Suprapubic skin (tissue), 4 donors: Measurements from ENCODE around the gene TAS2R8. TPM values are rescaled to one million over a fixed set of nuclear protein-coding genes. Genes with fewer than 3 reads are reported as not detected.
"Not testable (repeated sequence)": the region's sequence is repeated elsewhere in the genome, so short reads cannot be mapped to it uniquely, and the experiment has no call there.

Experiments
- DNase-seq, 2 donors: peaks; one replicate each; pipeline ENCODE4 v3.0.0-alpha.2; 2019; ENCODE audit warnings: low spot score in 2 of 2
- H3K27ac ChIP-seq: fragments of 200-600 bp; sonication (generic); one replicate; pipeline ENCODE4 v1.5.1; 2019
- H3K27me3 ChIP-seq: fragments of 200-600 bp; sonication (generic); one replicate; pipeline ENCODE4 v1.5.1; 2019
- H3K36me3 ChIP-seq: fragments of 200-600 bp; sonication (generic); one replicate; pipeline ENCODE4 v1.5.1; 2019
- H3K4me1 ChIP-seq: fragments of 200-600 bp; sonication (generic); one replicate; pipeline ENCODE4 v1.5.1; 2019
- H3K4me3 ChIP-seq: fragments of 200-600 bp; sonication (generic); one replicate; pipeline ENCODE4 v1.5.1; 2019; ENCODE audit warnings: mild to moderate bottlenecking
- H3K9me3 ChIP-seq: fragments of 200-600 bp; sonication (generic); one replicate; pipeline ENCODE4 v1.5.1; 2019
- EP300 ChIP-seq: sonication (generic); formaldehyde crosslinking; IDR thresholded peaks from one replicate; pipeline ENCODE4 v1.6.1; 2017; ENCODE audit warnings: antibody characterized with exemption
- POLR2A ChIP-seq, 2 donors: fragments of 450-650 bp; IDR thresholded peaks; one replicate each; pipeline ENCODE4 v1.6.1; 2017; ENCODE audit warnings: antibody characterized with exemption in 2 of 2, mild to moderate bottlenecking in 2 of 2, moderate library complexity in 2 of 2
- POLR2AphosphoS5 ChIP-seq, 3 donors: sonication (generic); formaldehyde crosslinking; IDR thresholded peaks; one replicate each; pipeline ENCODE4 v1.6.1; 2017; ENCODE audit warnings: antibody characterized with exemption in 3 of 3
- WGBS: methylation state at CpG from one replicate; pipeline ENCODE4 v1.1.5; 2018; 5-methylcytosine and 5-hydroxymethylcytosine counted together
- total RNA-seq, 4 donors: library from RNA; depleted of rRNA; stranded (reverse); fragments of >200 nt; gene quantifications; one replicate each; pipeline ENCODE4 v1.1.0, GENCODE V29; 2016
- TF ChIP-seq, protein P1 (sequence below), 2 donors: fragments of 200-600 bp in 1 of 2; fragments of 450-650 bp in 1 of 2; sonication (generic) in 1 of 2; IDR thresholded peaks; one replicate each; pipeline ENCODE4 v1.5.1; 2016 to 2019; ENCODE audit warnings: antibody characterized with exemption in 2 of 2, mild to moderate bottlenecking in 1 of 2, moderate library complexity in 1 of 2

The TAS2R8 gene
- total RNA-seq, 4 donors from 2014 or later = not detected

DNA sequence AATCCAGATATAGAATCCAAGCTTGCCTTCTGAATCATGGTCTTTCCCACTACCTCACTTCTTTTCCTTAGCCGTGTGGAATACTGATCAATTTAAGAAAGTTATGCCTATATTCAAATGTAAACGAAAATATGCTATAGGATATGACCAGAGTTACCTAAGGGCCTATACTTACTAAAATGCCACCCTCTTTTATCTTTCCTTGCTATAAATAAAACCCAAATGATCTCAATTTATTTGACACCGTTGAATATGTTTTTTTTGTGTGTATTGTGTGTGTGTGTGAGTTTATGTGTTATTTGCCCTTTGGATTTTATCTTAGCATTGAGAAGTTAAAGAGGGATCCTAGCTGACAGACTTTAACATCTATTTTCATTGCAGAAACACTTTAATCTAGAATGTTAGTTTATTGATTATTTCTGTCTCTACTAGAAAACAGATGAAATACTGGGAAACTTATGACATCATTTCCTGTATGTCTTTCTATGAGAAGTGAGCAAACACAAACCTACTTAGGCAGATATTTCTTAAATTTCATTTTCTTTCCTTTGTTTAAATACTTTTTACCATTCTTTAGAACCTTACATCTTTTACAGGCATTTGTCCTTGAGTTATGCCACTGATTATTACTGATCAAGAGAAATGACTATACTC, 4.9 kb upstream of the TAS2R8 start:
- DNase-seq = no peak
- TF ChIP-seq POLR2AphosphoS5 (IDR thresholded peaks at IDR 0.05) (no peak), POLR2A (IDR thresholded peaks at IDR 0.05) (no peak), EP300 (no peak)
- TF ChIP-seq, protein P1, sequence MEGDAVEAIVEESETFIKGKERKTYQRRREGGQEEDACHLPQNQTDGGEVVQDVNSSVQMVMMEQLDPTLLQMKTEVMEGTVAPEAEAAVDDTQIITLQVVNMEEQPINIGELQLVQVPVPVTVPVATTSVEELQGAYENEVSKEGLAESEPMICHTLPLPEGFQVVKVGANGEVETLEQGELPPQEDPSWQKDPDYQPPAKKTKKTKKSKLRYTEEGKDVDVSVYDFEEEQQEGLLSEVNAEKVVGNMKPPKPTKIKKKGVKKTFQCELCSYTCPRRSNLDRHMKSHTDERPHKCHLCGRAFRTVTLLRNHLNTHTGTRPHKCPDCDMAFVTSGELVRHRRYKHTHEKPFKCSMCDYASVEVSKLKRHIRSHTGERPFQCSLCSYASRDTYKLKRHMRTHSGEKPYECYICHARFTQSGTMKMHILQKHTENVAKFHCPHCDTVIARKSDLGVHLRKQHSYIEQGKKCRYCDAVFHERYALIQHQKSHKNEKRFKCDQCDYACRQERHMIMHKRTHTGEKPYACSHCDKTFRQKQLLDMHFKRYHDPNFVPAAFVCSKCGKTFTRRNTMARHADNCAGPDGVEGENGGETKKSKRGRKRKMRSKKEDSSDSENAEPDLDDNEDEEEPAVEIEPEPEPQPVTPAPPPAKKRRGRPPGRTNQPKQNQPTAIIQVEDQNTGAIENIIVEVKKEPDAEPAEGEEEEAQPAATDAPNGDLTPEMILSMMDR (IDR thresholded peaks at IDR 0.05) = no peak
- H3K27me3 ChIP-seq = no peaks in the 10 kb centered on the region
- WGBS = 81% methylated on average over 3 of the region's 3 CpGs
- no peaks in the 10 kb centered on the region for H3K36me3 ChIP-seq
- H3K4me3 ChIP-seq = no peak overlapping the region
- H3K4me1 ChIP-seq = no peaks in the 10 kb centered on the region
- H3K9me3 ChIP-seq = no peaks in the 10 kb centered on the region
- no peak overlapping the region for H3K27ac ChIP-seq

GRCh38 chr12:10810068-10810467, 3.0 kb upstream of the TAS2R8 start, which contains the start of gene TAS2R9:
TAS2R9 (minus strand) TSS chr12:10810168; CDS start chr12:10810075, 93 bp downstream.
- Histone ChIP-seq H3K4me1 (no peaks in the 10 kb centered on the region), H3K36me3 (no peaks in the 10 kb centered on the region), H3K27me3 (no peaks in the 10 kb centered on the region), H3K27ac (no peak within 1 kb of the TSS), H3K9me3 (no peaks in the 10 kb centered on the region), H3K4me3 (no peak within 1 kb of the TSS)
- TF ChIP-seq, protein P1 (IDR thresholded peaks at IDR 0.05) = no peak
- no peak for TF ChIP-seq POLR2AphosphoS5 (IDR thresholded peaks at IDR 0.05)
- no peak for TF ChIP-seq EP300
- TF ChIP-seq POLR2A (IDR thresholded peaks at IDR 0.05) = no peak
- no peak for DNase-seq

GRCh38 chr12:10802587-10802986, 4.5 kb downstream of the TAS2R8 start, which contains the start of gene TAS2R7:
TAS2R7 (minus strand) TSS chr12:10802627; CDS start chr12:10802570, 57 bp downstream.
- Histone ChIP-seq H3K27me3 (no peaks in the 10 kb centered on the region), H3K9me3 (no peaks in the 10 kb centered on the region), H3K4me3 (no peak within 1 kb of the TSS), H3K4me1 (no peaks in the 10 kb centered on the region), H3K27ac (no peak within 1 kb of the TSS), H3K36me3 (no peaks in the 10 kb centered on the region)
- no peak for DNase-seq
- WGBS = 57% methylated on average over 4 of the region's 4 CpGs
- TF ChIP-seq POLR2AphosphoS5 (IDR thresholded peaks at IDR 0.05) (no peak), POLR2A (IDR thresholded peaks at IDR 0.05) (no peak), EP300 (no peak)
- TF ChIP-seq, protein P1 (IDR thresholded peaks at IDR 0.05) = no peak

GRCh38 chr12:10801741-10802140, 5.3 kb downstream of the TAS2R8 start:
- no peak for DNase-seq
- WGBS = 55% methylated on average over 5 of the region's 5 CpGs
- no peaks in the 10 kb centered on the region for H3K36me3 ChIP-seq
- no peak overlapping the region for H3K4me3 ChIP-seq
- no peaks in the 10 kb centered on the region for H3K27me3 ChIP-seq
- TF ChIP-seq POLR2A (IDR thresholded peaks at IDR 0.05) = no peak
- TF ChIP-seq EP300 = no peak
- TF ChIP-seq POLR2AphosphoS5 (IDR thresholded peaks at IDR 0.05) = no peak
- TF ChIP-seq, protein P1 (IDR thresholded peaks at IDR 0.05) = no peak
- no peaks in the 10 kb centered on the region for H3K4me1 ChIP-seq
- no peak overlapping the region for H3K27ac ChIP-seq
- H3K9me3 ChIP-seq = no peaks in the 10 kb centered on the region

GRCh38 chr12:10794222-10794621, 12.9 kb downstream of the TAS2R8 start:
- H3K4me1 ChIP-seq = no peaks in the 10 kb centered on the region
- no peak overlapping the region for H3K4me3 ChIP-seq
- H3K27ac ChIP-seq = no peak overlapping the region
- WGBS = 60% methylated on average over 2 of the region's 2 CpGs
- no peaks in the 10 kb centered on the region for H3K27me3 ChIP-seq
- DNase-seq = no peak
- no peaks in the 10 kb centered on the region for H3K36me3 ChIP-seq
- TF ChIP-seq EP300 = no peak
- TF ChIP-seq POLR2A (IDR thresholded peaks at IDR 0.05) = no peak
- TF ChIP-seq, protein P1 (IDR thresholded peaks at IDR 0.05) = no peak
- TF ChIP-seq POLR2AphosphoS5 (IDR thresholded peaks at IDR 0.05) = no peak
- no peaks in the 10 kb centered on the region for H3K9me3 ChIP-seq

- H3K36me3 ChIP-seq, DNase-seq, H3K27me3 ChIP-seq, H3K9me3 ChIP-seq, H3K4me3 ChIP-seq, H3K4me1 ChIP-seq, H3K27ac ChIP-seq: not testable (repeated sequence)
- 96% methylated on average over 4 of the region's 4 CpGs for WGBS
Observed at GRCh38 chr12:10791769-10792168, 15.3 kb downstream of the TAS2R8 start.
